Measurements from ENCODE around the gene AP4M1.
A peak's percentile ranks its signal among the peaks of the same experiment; 100 is the strongest.
"Not testable (repeated sequence)": the region's sequence is repeated elsewhere in the genome, so short reads cannot be mapped to it uniquely, and the experiment has no call there.

AP4M1 gene

GRCh38 chr7:100132697-100133151 is 31.3 kb downstream of the AP4M1 start:
- peak; percentile 84 for DNase-seq

- no peak for DNase-seq
Observed at GRCh38 chr7:100137851-100138760, 36.7 kb downstream of the AP4M1 start.

- DNase-seq = no peak
Observed at GRCh38 chr7:100141555-100141949, 40.1 kb downstream of the AP4M1 start.

DNA sequence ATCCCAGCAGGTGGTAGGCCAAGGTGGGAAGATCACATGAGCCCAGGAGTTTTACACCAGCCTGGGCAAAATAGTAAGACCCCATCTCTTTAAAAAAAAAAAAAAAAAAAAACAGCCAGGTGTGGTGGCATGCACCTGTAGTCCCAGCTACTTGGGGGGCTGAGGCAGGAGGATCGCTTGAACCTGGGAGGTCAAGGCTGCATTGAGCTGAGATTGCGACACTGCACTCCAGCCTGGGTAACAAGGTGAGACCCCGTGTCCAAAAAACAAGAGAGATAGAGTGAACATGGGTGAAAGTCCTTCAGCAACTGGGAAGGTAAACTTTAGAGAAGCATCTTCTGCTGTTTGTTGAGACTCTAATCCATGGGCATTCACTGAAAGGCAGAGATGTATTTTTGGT is 41.0 kb downstream of the AP4M1 start:
- no peak for DNase-seq

DNA sequence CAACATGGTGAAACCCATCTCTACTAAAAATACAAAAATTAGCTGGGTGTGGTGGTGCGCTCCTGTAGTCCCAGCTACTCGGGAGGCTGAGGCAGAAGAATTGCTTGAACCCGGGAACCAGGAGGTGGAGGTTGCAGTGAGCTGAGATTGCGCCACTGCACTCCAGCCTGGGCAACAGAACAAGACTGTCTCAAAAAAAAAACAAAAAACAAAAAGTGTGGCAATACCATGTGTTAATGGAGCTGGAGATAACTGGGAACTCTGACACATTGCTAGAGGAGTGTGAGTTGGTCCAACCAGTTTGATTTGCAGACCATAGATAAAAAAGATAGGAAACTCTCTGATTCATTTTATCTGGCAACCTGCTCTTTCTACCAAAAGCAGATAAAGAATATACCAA is 44.9 kb downstream of the AP4M1 start:
- not testable (repeated sequence) for DNase-seq

DNA sequence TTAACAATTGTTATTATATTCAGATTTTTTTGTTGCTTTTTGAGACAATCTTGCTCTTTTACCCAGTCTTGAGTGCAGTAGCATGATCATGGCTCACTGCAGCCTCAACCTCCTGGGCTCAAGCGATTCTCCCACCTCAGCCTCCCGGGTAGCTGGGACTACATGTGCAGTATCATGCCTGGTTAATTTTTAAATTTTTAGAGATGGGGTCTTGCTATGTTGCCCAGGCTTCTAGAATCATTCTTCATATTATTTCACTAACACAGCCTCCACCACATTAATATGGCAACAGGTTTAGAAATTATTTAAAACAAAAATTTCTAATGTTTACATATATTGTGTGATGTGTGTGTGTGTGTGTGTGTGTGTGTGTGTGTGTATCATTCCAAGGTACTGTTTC is 45.8 kb downstream of the AP4M1 start:
- DNase-seq = no peak

DNA sequence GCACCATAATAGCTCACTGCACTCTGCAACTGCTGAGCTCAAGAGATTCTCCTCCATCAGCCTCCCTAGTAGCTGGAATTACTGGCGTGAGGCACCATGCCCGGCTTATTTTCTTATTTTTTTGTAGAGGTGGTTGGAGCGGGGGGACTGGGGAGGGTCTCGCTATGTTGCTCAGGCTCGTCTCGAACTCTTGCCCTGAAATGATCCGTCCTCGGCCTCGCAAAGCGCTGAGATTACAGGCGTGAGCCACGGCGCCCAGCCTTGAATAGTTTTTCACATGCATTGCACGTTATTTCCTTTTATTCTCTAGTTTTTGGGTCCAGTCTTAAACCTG is 46.7 kb downstream of the AP4M1 start:
- DNase-seq = no peak

GRCh38 chr7:100148559-100149328 is 47.3 kb downstream of the AP4M1 start, which contains the start of gene LAMTOR4:
LAMTOR4 (plus strand) TSS chr7:100148918; CDS start chr7:100148973, 55 bp downstream.
- DNase-seq = peak; percentile 99

- DNase-seq = no peak
Observed at GRCh38 chr7:100152404-100152803, 51.0 kb downstream of the AP4M1 start.

GRCh38 chr7:100152937-100153666 is 51.7 kb downstream of the AP4M1 start:
- no peak for DNase-seq

- no peak for DNase-seq
Observed at GRCh38 chr7:100153708-100154535, 52.5 kb downstream of the AP4M1 start.

DNA sequence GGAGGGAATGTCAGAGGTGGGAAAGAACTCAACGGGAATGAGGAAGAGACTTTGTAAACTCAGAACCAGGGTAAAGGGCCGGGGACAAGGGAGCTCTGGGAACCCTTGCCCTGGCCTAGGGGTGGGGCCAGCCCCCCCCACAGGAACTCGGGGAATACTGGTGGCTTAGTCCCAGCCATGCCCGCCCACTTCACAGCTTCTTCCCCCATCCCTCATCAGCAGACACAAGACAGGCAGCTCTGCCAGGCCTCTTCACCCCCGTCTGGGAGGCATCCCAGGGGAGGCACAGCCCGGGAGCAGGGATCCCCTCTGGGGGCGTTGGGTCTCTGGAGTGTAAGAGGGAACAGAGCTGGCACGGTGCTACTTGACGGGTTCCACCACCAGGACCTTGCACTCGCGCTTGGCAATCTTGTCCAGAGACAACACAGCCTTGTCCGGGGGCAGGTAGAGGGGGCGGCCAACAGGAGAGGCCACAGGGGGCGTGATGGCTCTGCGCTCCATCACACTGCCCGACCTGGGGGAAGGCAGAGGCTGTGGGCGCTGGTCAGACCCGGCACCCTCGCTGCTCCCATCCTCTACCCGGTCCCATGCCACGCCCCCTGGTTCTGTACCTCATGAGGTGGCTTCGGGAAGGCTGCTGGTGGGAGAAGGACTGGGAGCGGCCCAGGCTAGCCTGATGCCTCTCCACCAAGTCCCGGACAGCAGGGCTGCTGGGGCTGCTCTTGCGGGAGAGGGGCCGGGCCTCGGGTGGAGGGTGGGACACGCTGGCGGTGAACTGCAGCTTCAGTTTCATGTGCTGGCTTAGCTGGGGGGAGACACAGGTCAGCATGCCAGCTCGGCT is 53.4 kb downstream of the AP4M1 start:
- DNase-seq = no peak

DNA sequence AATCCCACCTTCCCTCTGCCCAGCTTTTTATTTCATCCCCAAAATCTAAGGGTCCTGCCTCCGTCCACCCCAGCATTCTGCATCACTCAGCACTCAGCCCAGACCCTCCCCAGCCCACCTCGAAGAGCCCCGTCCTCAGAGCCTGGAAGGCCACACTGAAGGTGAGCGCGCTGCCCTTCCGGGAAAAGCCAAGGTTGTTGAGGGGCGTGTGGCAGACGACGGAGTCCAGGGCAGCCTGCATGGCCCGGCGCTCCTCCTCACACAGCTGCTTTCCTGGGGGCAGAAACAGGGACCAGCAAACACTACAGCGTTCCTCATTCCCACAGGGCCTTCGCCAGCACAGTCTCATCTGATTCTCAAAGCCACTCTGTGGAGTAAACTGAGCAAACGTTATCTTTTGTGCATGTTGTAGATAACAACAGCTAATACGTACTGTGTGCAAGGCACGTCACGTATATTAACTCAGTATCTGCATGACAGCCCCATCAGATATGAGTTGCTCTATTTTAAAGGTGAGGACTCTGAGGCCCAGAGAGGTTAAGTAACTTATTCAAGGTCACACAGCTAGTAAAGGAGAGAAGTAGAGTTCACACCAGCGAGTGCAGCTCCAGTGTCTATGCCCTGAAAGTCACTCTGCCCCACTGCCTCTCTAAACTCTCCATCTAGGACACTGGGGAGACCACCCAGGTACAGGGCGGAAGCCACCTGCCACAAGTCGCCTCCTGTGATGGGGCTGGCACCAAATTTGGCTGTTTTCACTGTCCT is 54.3 kb downstream of the AP4M1 start:
- DNase-seq = no peak

- DNase-seq = no peak
Observed at GRCh38 chr7:100156331-100157068, 55.1 kb downstream of the AP4M1 start.

GRCh38 chr7:100157069-100157333 is 55.6 kb downstream of the AP4M1 start:
- DNase-seq = no peak

GRCh38 chr7:100157334-100158228 is 56.1 kb downstream of the AP4M1 start:
- DNase-seq = peak; percentile 37

Data from eye (tissue), 1 donor.